Liver (tissue), 9 donors: Measurements from ENCODE around the gene FAM151A. TPM values are rescaled to one million over a fixed set of nuclear protein-coding genes. Genes with fewer than 3 reads are reported as not detected.

Source experiments
- DNase-seq: peaks from one replicate; pipeline ENCODE4 v3.0.0-alpha.2; 2017; ENCODE audit warnings: low spot score
- H3K27ac ChIP-seq, 2 donors: one replicate each; pipeline ENCODE4 v1.7.0; 2013; ENCODE audit warnings: inconsistent platforms in 2 of 2, low read length in 2 of 2, control low read depth in 1 of 2, low read depth in 1 of 2, mild to moderate bottlenecking in 1 of 2
- H3K27me3 ChIP-seq, 4 donors: one replicate each; pipeline versions ENCODE4 v1.6.1 to v1.7.0; 2013; ENCODE audit warnings: low read length in 3 of 4, inconsistent platforms in 1 of 4, mild to moderate bottlenecking in 1 of 4, moderate library complexity in 1 of 4; ENCODE audit not compliant: control insufficient read depth in 4 of 4, insufficient read depth in 4 of 4
- H3K36me3 ChIP-seq, 4 donors: one replicate each; pipeline versions ENCODE4 v1.6.1 to v1.7.0; 2013; ENCODE audit warnings: low read length in 3 of 4, mild to moderate bottlenecking in 3 of 4, low read depth in 1 of 4, moderate library complexity in 1 of 4; ENCODE audit not compliant: control insufficient read depth in 4 of 4, insufficient read depth in 3 of 4
- H3K4me1 ChIP-seq, 4 donors: one replicate each; pipeline versions ENCODE4 v1.6.1 to v1.7.0; 2013; ENCODE audit warnings: low read length in 3 of 4, mild to moderate bottlenecking in 3 of 4, moderate library complexity in 1 of 4; ENCODE audit not compliant: control insufficient read depth in 4 of 4, insufficient read depth in 4 of 4
- H3K4me3 ChIP-seq, 3 donors: one replicate each; pipeline versions ENCODE4 v1.6.1 to v1.7.0; 2013; ENCODE audit warnings: low read length in 3 of 3, control low read depth in 1 of 3, low read depth in 1 of 3, mild to moderate bottlenecking in 1 of 3
- H3K9ac ChIP-seq, 2 donors: one replicate each; pipeline ENCODE4 v1.7.0; 2013; ENCODE audit warnings: low read length in 2 of 2, mild to moderate bottlenecking in 2 of 2, moderate library complexity in 2 of 2, control low read depth in 1 of 2, low read depth in 1 of 2
- H3K9me3 ChIP-seq, 4 donors: one replicate each; pipeline versions ENCODE4 v1.6.1 to v1.7.0; 2013; ENCODE audit warnings: low read length in 3 of 4; ENCODE audit not compliant: control insufficient read depth in 4 of 4
- CTCF ChIP-seq: fragments of 150-350 bp; IDR thresholded peaks from 2 replicates; pipeline ENCODE4 v1.5.1; 2017; ENCODE audit warnings: improper control_type of control experiment, low read depth, low read length; ENCODE audit not compliant: missing input control
- EGR1 ChIP-seq, 2 donors: IDR thresholded peaks; 2 replicates each; pipeline ENCODE4 v1.6.1; 2016 to 2018; ENCODE audit warnings: antibody characterized with exemption in 2 of 2, low read depth in 2 of 2
- FOXA1 ChIP-seq: IDR thresholded peaks from 2 replicates; pipeline ENCODE4 v1.6.1; 2016; ENCODE audit warnings: antibody characterized with exemption
- FOXA2 ChIP-seq: IDR thresholded peaks from 2 replicates; pipeline ENCODE4 v1.6.1; 2016; ENCODE audit warnings: antibody characterized with exemption
- GABPA ChIP-seq, 2 donors: IDR thresholded peaks in 1 of 2; conservative IDR thresholded peaks in 1 of 2; 2 replicates each; pipeline ENCODE4 v1.6.1; 2016; ENCODE audit warnings: antibody characterized with exemption in 2 of 2, mild to moderate bottlenecking in 1 of 2, moderate library complexity in 1 of 2
- HNF4G ChIP-seq: IDR thresholded peaks from 2 replicates; pipeline ENCODE4 v1.6.1; 2016; ENCODE audit warnings: antibody characterized with exemption
- JUND ChIP-seq, 2 donors: IDR thresholded peaks; 2 replicates each; pipeline ENCODE4 v1.6.1; 2016; ENCODE audit warnings: antibody characterized with exemption in 2 of 2
- NR2F2 ChIP-seq: IDR thresholded peaks from 2 replicates; pipeline ENCODE4 v1.6.1; 2016; ENCODE audit warnings: antibody characterized with exemption
- RAD21 ChIP-seq, 2 donors: IDR thresholded peaks; 2 replicates each; pipeline ENCODE4 v1.6.1; 2016; ENCODE audit warnings: antibody characterized with exemption in 2 of 2, mild to moderate bottlenecking in 2 of 2
- REST ChIP-seq: IDR thresholded peaks from 2 replicates; pipeline ENCODE4 v1.6.1; 2016; ENCODE audit warnings: antibody characterized with exemption, mild to moderate bottlenecking
- RXRA ChIP-seq, 2 donors: IDR thresholded peaks; 2 replicates each; pipeline ENCODE4 v1.6.1; 2017 to 2018; ENCODE audit warnings: antibody characterized with exemption in 2 of 2, mild to moderate bottlenecking in 1 of 2
- TAF1 ChIP-seq: conservative IDR thresholded peaks from 2 replicates; pipeline ENCODE4 v1.6.1; 2016; ENCODE audit warnings: antibody characterized with exemption, mild to moderate bottlenecking
- YY1 ChIP-seq: IDR thresholded peaks from 2 replicates; pipeline ENCODE4 v1.6.1; 2016; ENCODE audit warnings: antibody characterized with exemption, mild to moderate bottlenecking
- WGBS: extraction: QIAGEN DNeasy Blood & Tissue Kit; methylation state at CpG from one replicate; pipeline ENCODE4 v1.1.7; 2013; 5-methylcytosine and 5-hydroxymethylcytosine counted together
- polyA plus RNA-seq, 2 donors: library from polyadenylated mRNA; stranded (reverse) in 1 of 2; unstranded in 1 of 2; fragments of 200-250 nt in 1 of 2; fragments of >200 nt in 1 of 2; fragmentation: Nextera tagmentation in 1 of 2; extraction: Ambion mirVana in 1 of 2; gene quantifications; one replicate each; pipeline versions ENCODE4 v1.2.1 to v1.2.3, GENCODE V29; 2013 to 2015
- total RNA-seq, 2 donors: library from RNA; depleted of rRNA; stranded (reverse); fragments of >200 nt; gene quantifications; one replicate each; pipeline ENCODE4 v1.2.3, GENCODE V29; 2014
- TF ChIP-seq, protein P1 (sequence below): IDR thresholded peaks from 2 replicates; pipeline ENCODE4 v1.6.1; 2016; ENCODE audit warnings: antibody characterized with exemption
- TF ChIP-seq, protein P2 (sequence below): IDR thresholded peaks from 2 replicates; pipeline ENCODE4 v1.6.1; 2016; ENCODE audit warnings: antibody characterized with exemption
- donor health status: healthy.
- donor health status: healthy.
- donor health status: healthy.
- donor health status: healthy.
- donor health status: healthy.

Gene FAM151A
- total and polyA plus RNA-seq, 4 donors, result 1.5 to 25.1 (median 4.7) TPM

GRCh38 chr1:54664364-54664763 is 41.0 kb upstream of the FAM151A start:
- no peak for DNase-seq

More at GRCh38 chr1:54664364-54664763, 41.0 kb upstream of the FAM151A start:
- H3K9me3 ChIP-seq, result peaks cover 0 to 3% (median 0%) of the 10 kb centered on the region in 4 donors
- H3K27me3 ChIP-seq, result no peaks in the 10 kb centered on the region
- H3K4me3 ChIP-seq, result no peak overlapping the region
- 94% methylated on average over 4 of the region's 4 CpGs for WGBS
- peaks cover 0 to 2% (median 0%) of the 10 kb centered on the region in 4 donors for H3K36me3 ChIP-seq
- TF ChIP-seq REST, result no peak
- no peak for TF ChIP-seq YY1
- TF ChIP-seq NR2F2, result no peak
- TF ChIP-seq, protein P1, sequence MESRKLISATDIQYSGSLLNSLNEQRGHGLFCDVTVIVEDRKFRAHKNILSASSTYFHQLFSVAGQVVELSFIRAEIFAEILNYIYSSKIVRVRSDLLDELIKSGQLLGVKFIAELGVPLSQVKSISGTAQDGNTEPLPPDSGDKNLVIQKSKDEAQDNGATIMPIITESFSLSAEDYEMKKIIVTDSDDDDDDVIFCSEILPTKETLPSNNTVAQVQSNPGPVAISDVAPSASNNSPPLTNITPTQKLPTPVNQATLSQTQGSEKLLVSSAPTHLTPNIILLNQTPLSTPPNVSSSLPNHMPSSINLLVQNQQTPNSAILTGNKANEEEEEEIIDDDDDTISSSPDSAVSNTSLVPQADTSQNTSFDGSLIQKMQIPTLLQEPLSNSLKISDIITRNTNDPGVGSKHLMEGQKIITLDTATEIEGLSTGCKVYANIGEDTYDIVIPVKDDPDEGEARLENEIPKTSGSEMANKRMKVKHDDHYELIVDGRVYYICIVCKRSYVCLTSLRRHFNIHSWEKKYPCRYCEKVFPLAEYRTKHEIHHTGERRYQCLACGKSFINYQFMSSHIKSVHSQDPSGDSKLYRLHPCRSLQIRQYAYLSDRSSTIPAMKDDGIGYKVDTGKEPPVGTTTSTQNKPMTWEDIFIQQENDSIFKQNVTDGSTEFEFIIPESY, result no peak
- TF ChIP-seq RAD21 (IDR thresholded peaks at IDR 0.05), result no peak
- TF ChIP-seq GABPA (IDR thresholded peaks at IDR 0.05 in 1 of 2, conservative IDR thresholded peaks at IDR 0.05 in 1 of 2), result no peak
- TF ChIP-seq, protein P2, sequence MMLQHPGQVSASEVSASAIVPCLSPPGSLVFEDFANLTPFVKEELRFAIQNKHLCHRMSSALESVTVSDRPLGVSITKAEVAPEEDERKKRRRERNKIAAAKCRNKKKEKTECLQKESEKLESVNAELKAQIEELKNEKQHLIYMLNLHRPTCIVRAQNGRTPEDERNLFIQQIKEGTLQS, result no peak
- TF ChIP-seq JUND (IDR thresholded peaks at IDR 0.05), result no peak
- TF ChIP-seq FOXA2, result no peak
- no peak for TF ChIP-seq HNF4G
- TF ChIP-seq RXRA (IDR thresholded peaks at IDR 0.05), result no peak
- no peak for TF ChIP-seq FOXA1
- no peak for TF ChIP-seq EGR1 (IDR thresholded peaks at IDR 0.05; ENCODE audit: low read depth in 2 of 2)
- TF ChIP-seq TAF1, result no peak
- no peak for TF ChIP-seq CTCF
- H3K27ac ChIP-seq, result no peak overlapping the region
- peaks cover 0 to 7% (median 1%) of the 10 kb centered on the region in 4 donors for H3K4me1 ChIP-seq
- H3K9ac ChIP-seq, result no peak overlapping the region
